Measurements from ENCODE around the gene TBX3. TPM values are rescaled to one million over a fixed set of nuclear protein-coding genes. Genes with fewer than 3 reads are reported as not detected.

Gene TBX3
- total RNA-seq, 1 donor from 2014 or later = 11.9 TPM

DNA sequence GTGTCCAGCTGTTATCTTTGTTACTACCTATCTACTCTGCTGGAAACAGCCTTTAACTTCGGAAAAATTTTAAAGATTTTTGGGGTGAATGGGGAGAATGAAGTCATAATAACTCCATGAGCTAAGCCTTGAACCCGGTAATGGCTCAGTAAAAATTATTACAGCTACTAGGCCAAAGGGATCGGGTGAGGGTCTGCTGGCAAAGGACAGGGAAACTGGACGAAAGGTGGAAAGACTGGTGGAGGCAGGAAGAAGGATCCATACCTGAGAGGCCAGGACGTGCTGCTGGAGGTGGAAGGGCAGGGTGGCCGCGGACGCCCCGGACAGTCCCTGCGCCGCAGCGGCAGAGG is 10.1 kb downstream of the TBX3 start:
- intact Hi-C loops (cut with DNase I) = loop anchor here (10.0 kb wide), 1 partner anchor 431 kb away; no protein-coding TSS in a partner anchor
- ATAC-seq (no peak), DNase-seq (ENCODE audit: missing footprints) (no peak)

DNA sequence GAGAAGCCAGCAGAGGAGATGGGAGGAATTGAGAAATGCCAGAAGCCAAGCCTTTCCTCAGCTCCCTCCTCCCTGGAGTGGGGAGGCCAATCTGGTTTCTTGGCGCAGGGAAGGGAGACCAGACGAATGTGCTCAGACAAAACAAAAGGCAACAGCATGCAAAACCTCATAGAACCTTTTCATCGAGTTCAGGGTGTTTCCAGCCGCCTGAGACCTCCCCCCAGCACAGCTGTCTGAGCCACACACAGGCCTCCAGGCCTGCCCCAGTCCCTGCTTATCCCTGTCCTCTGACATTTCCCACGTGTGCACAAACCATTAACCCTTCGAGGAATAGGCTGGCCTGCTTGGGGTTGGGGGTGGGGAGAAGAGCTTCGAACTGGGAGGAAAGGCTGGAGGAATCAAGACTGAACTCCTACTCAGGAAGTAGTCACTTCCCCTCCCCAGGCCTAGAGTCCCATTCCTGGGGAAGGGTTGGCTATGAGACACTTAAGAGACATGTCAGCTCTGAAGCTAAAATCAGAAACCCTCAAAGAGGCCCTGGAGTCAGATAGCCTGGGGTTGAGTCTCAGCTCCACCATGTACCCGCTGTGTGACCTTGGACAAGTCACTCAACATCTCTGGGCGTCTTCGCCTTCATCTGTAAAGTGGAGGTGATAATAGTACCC is 10.7 kb downstream of the TBX3 start:
- DNase-seq (ENCODE audit: missing footprints) (no peak), ATAC-seq (peak; percentile 70)
- intact Hi-C loops (cut with DNase I) = loop anchor here (10.0 kb wide), 1 partner anchor 432 kb away; no protein-coding TSS in a partner anchor

DNA sequence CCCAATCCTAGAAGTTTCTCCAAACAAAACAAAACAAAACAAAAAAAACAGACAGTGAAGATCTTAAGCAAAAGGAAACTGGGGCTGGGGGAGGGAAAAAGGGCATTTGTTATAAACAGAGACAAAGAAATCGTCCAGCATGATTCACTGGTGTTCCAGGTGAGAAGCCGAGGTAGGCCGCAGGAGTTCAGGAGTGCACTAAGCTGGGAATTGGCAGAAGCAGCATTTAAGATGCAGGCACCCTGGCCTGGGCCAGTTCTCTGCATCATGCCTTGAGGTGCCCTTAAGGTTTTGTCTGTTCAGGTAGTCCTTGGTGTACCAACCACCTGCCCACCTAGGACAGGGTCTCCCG is 11.2 kb downstream of the TBX3 start:
- ATAC-seq (no peak), DNase-seq (ENCODE audit: missing footprints) (no peak)
- intact Hi-C loops (cut with DNase I) = loop anchor here (10.0 kb wide), 1 partner anchor 432 kb away; no protein-coding TSS in a partner anchor

DNA sequence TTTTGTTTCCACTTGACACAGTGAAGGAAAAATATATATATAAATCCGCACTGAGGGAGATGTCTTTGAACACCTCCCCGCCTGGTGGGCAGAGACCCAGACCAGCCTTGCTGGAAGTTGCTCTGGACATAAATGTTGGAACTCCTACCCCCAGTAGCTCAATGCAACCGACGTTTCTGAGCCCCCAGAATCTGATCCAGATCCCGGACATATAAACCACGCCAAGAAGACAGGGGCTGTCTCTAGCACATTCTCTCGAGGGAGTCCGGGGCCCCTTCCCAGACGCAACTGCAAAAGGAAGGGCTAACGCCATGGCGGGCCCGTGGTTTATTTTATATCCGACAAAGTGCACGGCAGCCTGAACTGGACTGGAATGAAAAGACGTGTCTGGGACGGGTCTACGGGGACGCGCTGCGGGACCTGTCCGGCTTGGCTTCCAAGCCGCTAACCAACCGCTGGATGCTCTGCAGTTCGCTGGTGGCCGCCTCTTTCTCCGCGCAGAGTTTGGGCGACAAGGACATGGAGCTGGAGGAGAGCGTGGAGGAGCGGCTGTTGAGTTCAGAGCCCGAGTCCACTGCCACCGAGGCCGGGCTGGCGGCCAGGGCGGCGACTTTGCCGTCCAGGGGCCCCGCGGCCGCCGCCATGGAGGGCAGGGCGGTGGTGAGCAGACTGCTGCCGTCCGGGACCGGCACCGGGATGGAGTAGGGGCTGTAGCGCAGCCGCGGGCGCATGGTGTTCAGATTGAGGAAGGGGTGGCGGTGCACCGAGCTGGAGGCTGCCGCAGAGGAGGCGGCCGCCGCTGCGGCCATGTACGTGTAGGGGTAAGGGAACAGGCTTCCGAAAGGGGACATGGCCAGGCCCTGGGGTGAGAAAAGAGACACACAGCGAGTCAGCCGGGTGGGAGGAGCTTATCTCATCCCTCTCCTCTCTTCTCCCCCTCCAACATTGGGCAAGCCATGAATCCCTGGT is 12.2 kb downstream of the TBX3 start:
- DNase-seq (ENCODE audit: missing footprints) (no peak), ATAC-seq (no peak)
- intact Hi-C loops (cut with DNase I) = loop anchor here (10.0 kb wide), 1 partner anchor 433 kb away; no protein-coding TSS in a partner anchor

DNA sequence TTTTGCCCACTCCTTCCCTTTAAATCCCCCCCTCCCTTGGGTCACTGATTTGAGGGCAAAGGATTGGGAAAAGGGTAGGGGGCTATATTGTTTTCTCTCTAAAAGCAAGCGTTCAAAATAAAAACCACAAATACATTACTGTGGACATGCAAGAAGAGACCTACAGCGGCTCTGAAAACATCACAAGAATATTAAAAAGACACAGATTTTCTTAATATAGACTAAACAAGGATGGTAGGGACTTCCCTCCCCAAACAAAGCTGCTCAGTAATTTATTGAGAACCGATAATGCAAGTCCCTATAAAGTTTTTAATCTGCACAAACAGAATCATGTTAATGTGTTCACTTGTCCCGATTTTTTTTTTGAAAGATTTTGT is 12.9 kb downstream of the TBX3 start:
- ATAC-seq = no peak
- DNase-seq (ENCODE audit: missing footprints) = no peak
- intact Hi-C loops (cut with DNase I) = loop anchor here (10.0 kb wide), 1 partner anchor 434 kb away; no protein-coding TSS in a partner anchor

DNA sequence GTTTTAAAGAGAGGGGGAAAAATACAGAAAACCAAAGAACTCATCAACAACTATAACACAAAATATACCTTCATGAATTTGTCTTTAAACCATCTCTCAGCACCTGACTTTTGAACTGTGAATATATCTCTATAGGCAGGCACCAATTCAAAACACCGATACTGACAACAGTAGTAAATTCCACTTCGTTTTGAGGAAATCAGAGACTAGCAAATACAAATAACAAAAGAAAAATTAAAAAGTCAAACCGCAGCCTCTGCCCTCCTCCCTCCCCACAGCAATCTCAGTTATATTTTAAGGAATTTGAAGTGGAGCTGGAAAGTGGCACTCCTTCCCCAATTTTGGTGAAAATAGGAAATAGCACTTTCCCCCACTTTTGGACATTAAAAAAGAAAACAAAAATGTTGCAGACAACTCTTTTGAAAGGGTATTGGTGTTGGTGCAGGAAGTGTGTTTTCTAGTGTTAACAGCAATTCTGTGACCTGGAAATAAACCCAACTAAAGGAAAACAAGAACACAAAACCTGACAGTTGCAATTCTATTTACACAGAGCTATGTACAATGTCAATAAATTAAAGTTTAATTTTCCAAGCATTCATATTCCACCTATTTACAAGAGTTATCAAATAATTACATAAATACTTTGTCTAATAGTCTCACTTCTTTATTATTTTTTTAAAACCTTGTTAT is 13.5 kb downstream of the TBX3 start:
- intact Hi-C loops (cut with DNase I) = loop anchor here (10.0 kb wide), 1 partner anchor 434 kb away; no protein-coding TSS in a partner anchor
- ATAC-seq (no peak), DNase-seq (ENCODE audit: missing footprints) (no peak)

DNA sequence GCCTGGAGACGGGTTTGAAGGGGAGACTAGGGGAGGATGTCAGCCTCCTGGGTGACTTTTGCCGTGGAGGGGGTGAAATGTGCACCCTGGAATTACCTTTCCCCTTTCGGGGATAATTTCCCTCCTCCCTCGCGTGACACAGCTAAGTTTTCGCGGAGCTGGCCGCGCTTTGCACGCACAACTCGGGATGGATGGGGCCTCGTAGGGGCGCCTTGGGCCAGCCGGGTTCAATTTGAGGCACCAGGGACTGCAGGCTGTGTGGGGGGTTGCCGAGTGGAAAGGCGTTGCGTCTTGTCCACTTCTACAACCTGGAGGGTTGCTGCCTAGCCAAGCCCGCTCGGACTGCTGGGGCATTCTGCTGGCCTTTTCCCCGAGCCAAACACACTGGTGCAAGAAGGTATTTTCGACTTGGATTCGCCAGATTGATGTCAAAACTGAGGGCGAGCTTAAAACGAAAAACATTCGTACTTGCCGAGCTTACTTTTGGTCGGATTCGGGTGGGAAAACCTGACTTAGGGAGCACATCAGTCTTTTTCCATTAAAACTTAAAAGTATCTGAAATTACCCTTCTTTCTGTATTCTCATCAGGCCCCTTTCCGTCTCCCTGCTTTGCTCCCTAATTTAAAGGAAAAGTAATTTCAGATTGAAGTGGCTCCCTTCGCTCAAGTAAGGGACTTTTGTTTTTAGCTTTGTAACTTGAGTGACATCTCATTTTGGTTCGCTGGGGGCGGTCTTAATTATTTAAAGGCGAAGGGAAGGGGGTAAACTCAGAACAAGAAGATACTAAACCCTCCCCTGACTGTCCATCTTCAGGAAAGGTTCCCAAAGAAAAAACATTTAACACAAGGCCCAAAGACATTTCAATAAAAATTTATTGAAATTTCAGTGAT is 14.3 kb downstream of the TBX3 start:
- ATAC-seq = no peak
- DNase-seq (ENCODE audit: missing footprints) = no peak
- intact Hi-C loops (cut with DNase I) = loop anchor here (2.0 to 10.0 kb wide), 4 partner anchors 435 to 963 kb away; no protein-coding TSS in a partner anchor

DNA sequence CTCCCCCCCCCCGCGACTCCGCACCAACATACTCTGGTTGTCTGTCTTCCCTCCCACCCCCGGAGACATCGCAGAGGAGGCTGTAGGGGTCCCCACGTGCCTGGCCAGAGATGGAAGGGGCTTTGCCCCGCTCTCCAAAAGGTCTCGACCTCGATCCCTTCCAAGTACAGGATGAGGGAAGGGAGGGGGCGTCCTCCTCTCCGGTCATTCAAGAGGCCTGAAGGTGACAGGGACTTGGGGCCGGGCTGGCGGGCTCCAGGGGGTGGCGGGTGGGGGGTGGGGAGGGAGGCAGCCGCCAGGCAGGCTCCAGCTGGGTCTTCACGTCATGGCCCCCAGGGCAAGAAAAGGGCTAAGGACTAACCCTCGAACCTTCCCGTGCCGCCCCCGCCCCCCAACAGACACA is 15.1 kb downstream of the TBX3 start:
- no peak for DNase-seq (ENCODE audit: missing footprints)
- intact Hi-C loops (cut with DNase I) = loop anchor here (1.0 to 10.0 kb wide), 4 partner anchors 498 to 1083 kb away; no protein-coding TSS in a partner anchor
- no peak for ATAC-seq

DNA sequence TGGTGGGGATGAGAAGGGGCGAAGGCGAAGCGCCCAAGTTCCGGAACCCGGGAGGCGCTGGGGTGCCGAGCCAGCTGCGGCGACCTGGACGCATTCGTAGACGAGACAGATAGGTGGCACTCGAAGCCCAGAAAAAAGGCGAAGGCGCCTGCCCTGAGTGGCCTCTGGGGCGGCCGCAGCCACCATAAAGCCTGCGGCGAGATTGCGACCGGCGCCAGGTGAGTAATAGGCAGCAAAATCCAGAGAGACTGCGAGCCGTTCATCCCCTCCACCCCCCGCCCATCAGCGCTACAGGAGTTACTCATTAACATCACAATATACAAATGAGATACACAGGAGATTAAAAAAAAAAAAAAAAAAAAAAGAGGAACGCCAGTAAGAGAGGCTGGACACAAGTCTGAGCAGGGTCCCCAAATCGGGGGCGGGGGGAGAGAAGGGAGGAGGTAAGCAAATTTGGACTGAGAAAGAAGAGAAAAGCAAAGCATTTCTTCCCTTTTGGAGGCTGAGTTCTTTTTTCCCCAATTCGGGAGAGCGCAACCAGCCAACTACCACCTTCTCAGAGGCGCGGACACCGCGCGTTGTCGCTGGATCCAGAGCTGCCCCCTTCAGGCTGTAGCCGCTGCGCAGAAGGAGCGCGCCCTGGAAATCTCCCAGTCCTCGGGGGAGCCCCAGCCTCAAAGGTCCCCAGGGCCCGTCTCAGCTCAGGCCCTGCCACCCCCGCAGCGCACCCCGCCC is 15.7 kb downstream of the TBX3 start:
- DNase-seq (ENCODE audit: missing footprints) (peak; percentile 76), ATAC-seq (peak; percentile 94)
- intact Hi-C loops (cut with DNase I) = loop anchor here (1.0 to 10.0 kb wide), 4 partner anchors 498 to 1084 kb away; no protein-coding TSS in a partner anchor

DNA sequence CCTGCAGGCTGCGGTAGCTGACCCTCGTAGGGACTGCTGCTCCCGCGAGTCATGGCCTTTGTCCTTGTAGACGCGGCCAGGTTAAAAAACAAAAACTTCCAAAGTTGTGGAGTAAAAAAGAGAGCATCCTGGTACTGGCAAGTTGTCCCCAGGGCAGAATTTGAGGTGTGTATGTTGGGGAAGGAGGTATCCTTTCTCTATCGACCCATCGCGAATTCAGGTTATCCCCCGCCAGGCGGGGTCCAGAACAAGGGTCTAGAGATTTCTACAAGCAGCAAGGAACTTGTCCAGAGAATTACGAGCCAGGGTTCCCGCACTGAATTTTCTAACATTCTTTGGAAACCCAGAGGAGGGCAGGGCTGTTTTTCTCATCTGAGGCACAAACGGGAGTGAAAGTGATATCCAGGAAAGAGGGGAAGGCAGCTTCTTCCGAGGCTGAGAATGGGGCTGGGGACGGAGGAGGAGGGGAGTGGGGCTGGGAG is 16.3 kb downstream of the TBX3 start:
- ATAC-seq (no peak), DNase-seq (ENCODE audit: missing footprints) (no peak)
- intact Hi-C loops (cut with DNase I) = loop anchor here (1.0 to 10.0 kb wide), 4 partner anchors 499 to 1085 kb away; no protein-coding TSS in a partner anchor

DNA sequence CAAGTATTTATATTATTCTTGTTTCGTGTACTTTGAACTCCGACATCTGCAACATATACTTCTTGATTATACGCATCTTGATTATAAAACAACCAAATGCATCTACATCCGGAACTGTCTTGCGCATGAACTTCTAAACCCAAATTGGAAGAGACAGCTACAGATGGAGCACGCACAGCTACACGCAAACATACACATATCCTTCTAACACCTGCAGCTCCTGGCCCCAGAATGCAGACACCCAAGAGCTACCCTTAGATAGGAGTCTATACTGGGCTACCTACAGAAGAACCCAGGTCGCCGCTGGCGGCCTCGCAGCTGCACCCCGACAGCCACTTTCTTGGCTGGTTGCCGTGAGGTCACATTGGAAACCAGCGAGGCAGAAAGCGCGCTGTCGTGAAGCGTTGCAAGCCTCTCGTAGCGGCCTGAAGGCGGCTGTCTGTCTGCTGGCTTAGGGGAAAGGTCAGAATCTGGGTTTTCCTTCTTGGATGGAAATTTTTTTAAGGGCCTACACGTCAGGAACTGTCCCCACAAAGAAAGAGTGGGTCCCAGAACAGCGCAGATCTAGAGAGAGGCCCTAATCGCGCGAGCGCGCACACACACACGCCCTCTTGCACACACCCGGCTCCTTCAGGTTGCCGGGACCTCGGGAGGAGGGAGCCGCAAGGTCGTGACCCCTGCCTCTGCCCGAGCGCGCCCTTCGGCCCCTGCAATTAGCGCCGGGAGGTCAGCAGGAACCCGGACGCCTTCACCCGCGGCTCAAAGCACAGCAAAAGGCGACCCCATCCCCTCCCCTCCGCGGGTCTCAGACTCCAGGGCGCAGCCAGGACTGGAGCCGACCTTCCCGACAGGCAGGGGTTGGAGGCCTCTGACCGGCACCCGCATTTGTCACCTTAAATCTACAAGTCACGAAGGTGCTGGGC is 17.0 kb downstream of the TBX3 start:
- no peak for DNase-seq (ENCODE audit: missing footprints)
- intact Hi-C loops (cut with DNase I) = loop anchor here (10.0 kb wide), 1 partner anchor 788 kb away; no protein-coding TSS in a partner anchor
- no peak for ATAC-seq

DNA sequence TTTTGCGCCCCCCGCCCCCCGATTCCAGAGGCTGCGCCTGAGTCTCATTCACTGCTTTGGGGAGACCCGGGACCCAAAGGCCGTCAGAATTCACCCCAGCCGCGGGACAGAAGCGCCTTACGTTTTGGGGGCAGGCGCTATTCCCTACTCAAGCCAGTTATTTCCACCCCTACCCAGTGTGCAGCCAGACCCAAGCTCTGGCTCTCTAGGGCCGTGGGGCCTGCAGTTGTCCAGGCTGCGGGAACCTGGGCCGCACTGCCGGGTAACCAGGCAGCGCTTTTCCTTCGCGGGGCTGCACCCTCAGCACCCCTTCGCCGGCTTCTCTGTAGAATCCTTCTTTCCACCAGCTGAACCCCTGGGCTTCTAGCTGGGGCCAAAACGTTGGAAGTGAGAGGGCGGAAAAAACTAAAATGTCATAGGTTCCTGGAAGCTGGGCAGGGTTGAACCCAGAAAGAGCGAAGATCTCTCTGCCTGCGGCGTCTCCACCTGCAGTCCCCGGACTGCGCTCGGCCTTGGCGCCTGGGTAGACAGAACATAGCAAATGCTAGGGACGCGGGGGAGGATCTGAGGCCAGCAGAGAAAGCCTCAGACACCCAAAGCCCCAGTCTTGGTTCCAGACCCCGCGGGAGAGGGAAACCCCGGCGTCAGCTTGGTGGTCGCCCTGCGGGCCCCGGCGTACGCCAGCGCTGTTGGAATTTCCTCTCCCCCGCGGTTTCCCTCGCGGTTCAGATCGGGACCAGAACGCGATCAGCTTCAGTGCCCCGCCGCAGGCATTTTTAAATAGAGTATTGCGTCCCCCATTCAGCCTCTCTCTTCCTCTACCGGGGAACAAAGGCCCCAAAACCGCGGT is 18.3 kb downstream of the TBX3 start:
- intact Hi-C loops (cut with DNase I) = loop anchor here (10.0 kb wide), 1 partner anchor 789 kb away; no protein-coding TSS in a partner anchor
- ATAC-seq (no peak), DNase-seq (ENCODE audit: missing footprints) (no peak)

DNA sequence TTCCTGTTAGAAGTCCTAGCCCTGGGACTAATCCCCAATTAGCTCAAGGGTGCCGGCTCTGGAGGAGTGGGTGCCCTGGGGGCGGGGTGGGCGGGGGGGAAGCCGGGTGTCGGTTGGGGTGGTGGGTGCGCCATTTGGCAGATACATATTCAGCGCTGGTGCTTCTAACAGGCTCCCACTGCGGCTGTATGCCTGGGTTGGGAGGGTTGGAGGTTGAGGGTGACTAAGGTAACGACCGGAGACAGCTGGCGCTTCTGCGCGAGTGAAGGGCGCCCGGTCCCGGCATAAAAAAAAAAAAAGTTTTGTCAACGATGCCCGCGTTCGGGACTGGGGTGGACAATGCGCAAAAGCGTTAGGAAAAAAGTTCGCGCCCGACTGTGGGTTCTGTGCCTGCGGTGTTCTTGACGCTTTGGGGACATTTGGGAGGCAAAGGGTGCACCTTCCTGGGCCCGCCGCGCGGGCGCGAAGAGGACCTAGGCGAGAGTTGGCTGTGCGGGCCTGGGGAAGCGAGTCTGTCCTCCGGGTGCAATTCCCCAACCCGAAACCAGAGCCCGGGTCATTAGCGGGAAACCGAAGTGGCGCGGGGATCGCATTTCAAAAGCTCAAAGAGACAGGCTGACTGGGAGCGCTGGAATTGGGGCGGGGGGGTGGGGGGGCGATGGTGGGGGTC is 19.2 kb downstream of the TBX3 start:
- ATAC-seq = no peak
- intact Hi-C loops (cut with DNase I) = loop anchor here (5.0 to 10.0 kb wide), 2 partner anchors 790 to 1268 kb away; no protein-coding TSS in a partner anchor
- no peak for DNase-seq (ENCODE audit: missing footprints)

DNA sequence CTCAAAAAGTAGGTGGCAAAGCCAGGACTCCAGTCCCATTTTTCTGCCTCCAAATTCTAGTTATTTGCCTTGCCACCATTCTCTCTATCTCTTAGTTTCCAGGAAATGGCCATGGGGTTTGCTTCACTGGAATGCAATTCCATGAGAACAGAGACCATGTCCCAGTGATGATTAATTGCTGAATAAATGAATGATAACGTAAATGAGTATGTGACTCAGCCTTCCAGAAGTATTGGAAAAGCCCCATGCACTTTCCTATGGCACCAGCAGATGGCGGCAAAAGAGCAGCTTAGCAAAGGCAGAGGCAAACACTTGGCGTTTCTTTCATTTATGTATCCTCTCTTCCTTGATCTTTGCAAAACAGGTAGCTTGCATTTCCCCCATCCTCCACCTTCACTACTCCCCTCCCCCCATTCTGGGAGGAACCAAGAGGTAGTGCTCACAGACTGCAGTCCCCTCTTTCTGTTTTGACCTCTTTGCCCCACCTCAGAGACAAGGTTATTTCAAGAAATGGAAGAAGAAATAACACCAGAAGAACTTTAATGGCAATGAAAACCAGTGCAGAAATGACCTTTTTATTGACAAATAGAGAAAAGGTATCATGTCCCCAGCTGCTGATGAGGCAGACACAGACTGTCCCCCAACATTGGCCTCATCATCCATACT is 21.3 kb downstream of the TBX3 start:
- peak; percentile 37 for ATAC-seq
- intact Hi-C loops (cut with DNase I) = loop anchor here (1.0 to 10.0 kb wide), 4 partner anchors 792 to 1270 kb away; no protein-coding TSS in a partner anchor

More for the DNA sequence above, 21.3 kb downstream of the TBX3 start:
- no peak for DNase-seq (ENCODE audit: missing footprints)
